OCI-LY3 (cell line): Measurements from ENCODE around the gene KLK7.

ENCODE experiments used
- H2AFZ ChIP-seq: fragments of 200-600, 300-600 bp; shearing (Covaris generic); 2 replicates; pipeline ENCODE4 v1.6.0; 2014; ENCODE audit warnings: antibody characterized with exemption, low read depth, low read length
- H3K27ac ChIP-seq: fragments of 200-600, 300-600 bp; sonication (generic); 2 replicates; pipeline ENCODE4 v1.5.1; 2014; ENCODE audit warnings: mild to moderate bottlenecking, low read length, moderate library complexity, mixed read lengths
- H3K27me3 ChIP-seq: fragments of 200-600, 300-600 bp; sonication (generic); 2 replicates; pipeline ENCODE4 v1.6.1; 2014; ENCODE audit warnings: low read depth, low read length, mixed read lengths
- H3K36me3 ChIP-seq: fragments of 200-600, 300-600 bp; sonication (generic); replicated peaks from 2 replicates; pipeline ENCODE3; 2014; ENCODE audit warnings: low read depth, low read length, mixed read lengths
- H3K4me1 ChIP-seq: fragments of 300-600, 200-600 bp; sonication (generic); 2 replicates; pipeline ENCODE4 v1.6.1; 2014; ENCODE audit warnings: low read length, mixed read lengths
- H3K4me2 ChIP-seq: fragments of 200-600, 300-600 bp; sonication (generic); 2 replicates; pipeline ENCODE4 v1.6.1; 2014; ENCODE audit warnings: low read length, mixed read lengths
- H3K4me3 ChIP-seq: fragments of 300-600, 200-600 bp; sonication (generic); 2 replicates; pipeline ENCODE4 v1.5.1; 2014; ENCODE audit warnings: antibody characterized with exemption, mild to moderate bottlenecking, low read length, moderate library complexity
- H3K79me2 ChIP-seq: fragments of 300-600, 200-600 bp; shearing (Covaris generic); 2 replicates; pipeline ENCODE4 v1.6.1; 2014; ENCODE audit warnings: mild to moderate bottlenecking, low read length, mixed read lengths
- H3K9ac ChIP-seq: fragments of 300-600, 200-600 bp; shearing (Covaris generic); 2 replicates; pipeline ENCODE4 v1.6.0; 2014; ENCODE audit warnings: mild to moderate bottlenecking, low read length, moderate library complexity
- H3K9me3 ChIP-seq: fragments of 200-600, 300-600 bp; shearing (Covaris generic); 2 replicates; pipeline ENCODE4 v1.6.1; 2014; ENCODE audit warnings: low read length, mixed read lengths; ENCODE audit not compliant: insufficient read depth
- H4K20me1 ChIP-seq: fragments of 200-600, 300-600 bp; sonication (generic); 2 replicates; pipeline ENCODE4 v1.6.1; 2016; ENCODE audit warnings: low read length, mixed read lengths; ENCODE audit not compliant: insufficient read depth
- EZH2phosphoT487 ChIP-seq: fragments of 200-600 bp; shearing (Covaris generic); IDR thresholded peaks from 2 replicates; pipeline ENCODE4 v1.6.1; 2018; ENCODE audit warnings: antibody characterized with exemption, mixed run types, low read depth
- TF ChIP-seq, protein P1 (sequence below): fragments of 200-600, 300-600 bp; sonication (generic); IDR thresholded peaks from 2 replicates; pipeline ENCODE4 v1.5.1; 2014; ENCODE audit warnings: antibody characterized with exemption, low read length, low read depth

KLK7 gene

DNA sequence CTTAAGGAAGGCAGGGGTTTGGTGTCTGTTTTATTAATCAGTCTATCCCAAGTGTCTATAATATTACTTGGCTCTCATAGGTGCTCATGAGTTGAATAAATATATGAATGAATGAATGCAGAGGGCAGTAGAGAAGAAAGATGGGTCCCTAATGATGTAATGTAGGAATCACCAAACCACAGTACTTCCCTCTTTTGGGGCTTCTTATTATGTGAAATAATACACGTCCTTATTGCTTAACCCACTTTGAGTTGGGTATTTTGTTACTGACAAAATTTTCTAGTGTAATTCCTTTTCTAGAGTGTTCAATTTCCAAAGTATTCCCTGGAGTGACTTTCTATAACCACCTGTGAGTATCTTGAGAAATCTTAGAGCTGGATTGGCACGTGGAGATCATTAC, 44.1 kb downstream of the KLK7 start:
- Histone ChIP-seq H3K4me3 (no peak overlapping the region), H3K4me1 (no peaks in the 10 kb centered on the region)

DNA sequence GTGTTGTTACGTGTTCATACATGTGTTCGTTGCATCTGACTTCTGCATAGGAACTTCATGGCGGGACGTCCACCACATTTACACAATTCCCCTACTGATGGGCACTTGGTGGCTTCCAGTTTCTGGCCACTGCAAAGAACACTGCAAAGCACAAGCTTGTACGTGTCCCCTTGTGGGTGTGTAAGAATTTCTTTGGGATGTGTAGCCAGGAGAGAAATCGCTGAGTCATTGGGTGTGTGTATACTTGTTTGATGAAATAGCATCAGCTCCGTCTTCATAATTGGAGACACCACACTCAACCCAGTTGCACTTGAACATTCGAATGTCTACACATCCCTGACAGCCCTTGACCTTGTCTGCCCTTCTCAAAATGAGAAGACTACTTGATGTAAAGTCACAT, 50.1 kb downstream of the KLK7 start:
- Histone ChIP-seq H3K4me2 (no peak overlapping the region), H3K27me3 (peaks cover 6% of the 10 kb centered on the region; the same call in 1 of the 2 replicates), H3K27ac (no peak overlapping the region), H2AFZ (no peak overlapping the region), H4K20me1 (no peaks in the 10 kb centered on the region), H3K4me3 (no peak overlapping the region), H3K79me2 (no peaks in the 10 kb centered on the region), H3K9ac (no peak overlapping the region), H3K4me1 (no peaks in the 10 kb centered on the region), H3K9me3 (no peaks in the 10 kb centered on the region), H3K36me3 (no peaks in the 10 kb centered on the region)
- no peak for TF ChIP-seq EZH2phosphoT487
- TF ChIP-seq, protein P1, sequence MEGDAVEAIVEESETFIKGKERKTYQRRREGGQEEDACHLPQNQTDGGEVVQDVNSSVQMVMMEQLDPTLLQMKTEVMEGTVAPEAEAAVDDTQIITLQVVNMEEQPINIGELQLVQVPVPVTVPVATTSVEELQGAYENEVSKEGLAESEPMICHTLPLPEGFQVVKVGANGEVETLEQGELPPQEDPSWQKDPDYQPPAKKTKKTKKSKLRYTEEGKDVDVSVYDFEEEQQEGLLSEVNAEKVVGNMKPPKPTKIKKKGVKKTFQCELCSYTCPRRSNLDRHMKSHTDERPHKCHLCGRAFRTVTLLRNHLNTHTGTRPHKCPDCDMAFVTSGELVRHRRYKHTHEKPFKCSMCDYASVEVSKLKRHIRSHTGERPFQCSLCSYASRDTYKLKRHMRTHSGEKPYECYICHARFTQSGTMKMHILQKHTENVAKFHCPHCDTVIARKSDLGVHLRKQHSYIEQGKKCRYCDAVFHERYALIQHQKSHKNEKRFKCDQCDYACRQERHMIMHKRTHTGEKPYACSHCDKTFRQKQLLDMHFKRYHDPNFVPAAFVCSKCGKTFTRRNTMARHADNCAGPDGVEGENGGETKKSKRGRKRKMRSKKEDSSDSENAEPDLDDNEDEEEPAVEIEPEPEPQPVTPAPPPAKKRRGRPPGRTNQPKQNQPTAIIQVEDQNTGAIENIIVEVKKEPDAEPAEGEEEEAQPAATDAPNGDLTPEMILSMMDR, result no peak

More for the DNA sequence above, 44.1 kb downstream of the KLK7 start:
- TF ChIP-seq EZH2phosphoT487, result no peak
- TF ChIP-seq, protein P1, result no peak
- H3K27ac ChIP-seq, result no peak overlapping the region
- H2AFZ ChIP-seq, result no peak overlapping the region
- H3K27me3 ChIP-seq, result peaks cover 15% of the 10 kb centered on the region; the same call in 1 of the 2 replicates
- no peak overlapping the region for H3K4me2 ChIP-seq
- no peak overlapping the region for H3K9ac ChIP-seq
- no peaks in the 10 kb centered on the region for H4K20me1 ChIP-seq
- no peaks in the 10 kb centered on the region for H3K36me3 ChIP-seq
- H3K79me2 ChIP-seq, result no peaks in the 10 kb centered on the region
- no peaks in the 10 kb centered on the region for H3K9me3 ChIP-seq

DNA sequence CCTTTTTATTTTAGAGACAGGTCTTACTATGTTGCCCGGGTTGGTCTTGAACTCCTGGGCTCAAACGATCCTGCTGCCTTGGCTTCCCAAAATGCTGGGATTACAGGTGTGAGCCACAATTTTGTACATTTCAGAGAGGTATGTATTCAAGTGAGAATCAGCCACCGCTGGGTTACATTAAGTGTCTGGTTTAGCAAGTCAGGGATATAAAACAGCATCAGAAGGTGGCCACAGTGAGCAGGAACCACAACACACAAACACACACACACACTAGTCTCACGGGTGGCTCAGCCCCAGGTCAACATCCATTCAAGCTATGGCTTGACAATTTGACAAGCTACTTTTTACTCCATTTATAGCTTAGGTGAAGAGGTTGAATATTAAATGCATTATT, 51.0 kb downstream of the KLK7 start:
- Histone ChIP-seq H3K4me3 (no peak overlapping the region), H2AFZ (no peak overlapping the region), H3K27ac (no peak overlapping the region), H3K36me3 (no peaks in the 10 kb centered on the region), H3K4me1 (no peaks in the 10 kb centered on the region), H3K79me2 (no peaks in the 10 kb centered on the region), H4K20me1 (no peaks in the 10 kb centered on the region), H3K9ac (no peak overlapping the region), H3K27me3 (peaks cover 9% of the 10 kb centered on the region; the same call in 1 of the 2 replicates), H3K9me3 (no peaks in the 10 kb centered on the region), H3K4me2 (no peak overlapping the region)
- TF ChIP-seq, protein P1, result no peak
- no peak for TF ChIP-seq EZH2phosphoT487

DNA sequence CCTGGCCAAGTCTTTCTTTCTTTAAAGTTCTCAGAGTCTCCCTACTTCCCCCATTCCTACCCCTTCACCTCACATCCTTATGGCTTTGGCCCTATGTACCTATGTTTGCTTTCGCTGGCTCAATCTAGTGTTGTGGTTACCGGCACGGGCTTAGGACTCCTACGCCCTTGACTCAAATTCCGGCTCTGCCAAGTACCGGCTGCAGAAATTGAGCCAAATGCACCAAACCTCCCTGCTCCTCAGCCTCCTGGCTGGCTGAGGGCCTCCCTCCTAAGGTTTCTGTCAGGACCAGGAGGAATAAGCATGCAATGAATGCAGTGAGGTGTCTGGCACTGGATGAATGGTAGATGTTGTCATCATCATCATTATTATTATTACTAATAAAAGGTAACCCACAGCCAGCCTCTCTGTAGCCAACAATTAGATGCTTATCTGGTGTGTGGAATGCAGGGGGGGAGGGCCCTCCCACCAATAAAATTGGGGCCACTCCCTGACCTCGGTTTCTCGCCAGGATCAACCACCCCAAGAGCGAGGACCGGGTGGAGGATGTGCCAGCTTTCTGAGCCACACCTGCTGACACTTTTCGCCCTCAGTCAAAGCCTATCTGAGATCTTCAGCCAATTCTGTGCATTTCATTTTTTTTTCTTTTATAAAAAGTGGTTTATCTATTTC, 51.6 kb downstream of the KLK7 start:
- H3K4me2 ChIP-seq, result no peak overlapping the region

More for the DNA sequence above, 51.6 kb downstream of the KLK7 start:
- H3K79me2 ChIP-seq, result no peaks in the 10 kb centered on the region
- TF ChIP-seq, protein P1, result no peak
- TF ChIP-seq EZH2phosphoT487, result no peak
- H3K4me3 ChIP-seq, result no peak overlapping the region
- H3K9me3 ChIP-seq, result no peaks in the 10 kb centered on the region
- H4K20me1 ChIP-seq, result no peaks in the 10 kb centered on the region
- H2AFZ ChIP-seq, result no peak overlapping the region
- H3K27me3 ChIP-seq, result peaks cover 11% of the 10 kb centered on the region; the same call in 1 of the 2 replicates
- H3K36me3 ChIP-seq, result no peaks in the 10 kb centered on the region
- no peak overlapping the region for H3K9ac ChIP-seq
- no peak overlapping the region for H3K27ac ChIP-seq
- H3K4me1 ChIP-seq, result no peaks in the 10 kb centered on the region
